GM12801 (cell line): Measurements from ENCODE around the gene PPM1B.

Experiments used
- CTCF ChIP-seq: IDR thresholded peaks from one replicate; pipeline ENCODE4 v1.5.1; 2011; ENCODE audit warnings: control low read depth; ENCODE audit not compliant: insufficient read length; ENCODE audit errors: extremely low read depth

The PPM1B gene

GRCh38 chr2:44246436-44246835 lies 77.8 kb downstream of the PPM1B start:
- no peak for TF ChIP-seq CTCF

- TF ChIP-seq CTCF, result no peak
Observed at GRCh38 chr2:44246840-44247369, 78.2 kb downstream of the PPM1B start.

- no peak for TF ChIP-seq CTCF
Observed at GRCh38 chr2:44247924-44248323, 79.2 kb downstream of the PPM1B start.

- TF ChIP-seq CTCF, result no peak
Observed at GRCh38 chr2:44250376-44250775, 81.7 kb downstream of the PPM1B start.

GRCh38 chr2:44254023-44254422 lies 85.3 kb downstream of the PPM1B start:
- TF ChIP-seq CTCF, result no peak

GRCh38 chr2:44267269-44267795 lies 98.7 kb downstream of the PPM1B start:
- no peak for TF ChIP-seq CTCF

- no peak for TF ChIP-seq CTCF
Observed at GRCh38 chr2:44267796-44268648, 99.3 kb downstream of the PPM1B start.
